ENCODE measurements around the gene RTN3. TPM values are rescaled to one million over a fixed set of nuclear protein-coding genes. Genes with fewer than 3 reads are reported as not detected.

The RTN3 gene
- total RNA-seq, 1 experiment from 2014 or later, result 275 TPM

- intact Hi-C loops (cut with micrococcal nuclease; ENCODE audit: unreplicated experiment), result no loop called here
- DNase-seq (ENCODE audit: low spot score), result no peak
- no peak overlapping the region for H3K27ac ChIP-seq (ENCODE audit: low read depth, low read length, poor library complexity, severe bottlenecking)
- peaks cover 8% of the 10 kb centered on the region for H3K4me1 ChIP-seq (ENCODE audit: insufficient read depth, low read length, poor library complexity, severe bottlenecking)
- H3K27me3 ChIP-seq (replicated peaks; ENCODE audit: insufficient read depth, low read depth, low read length, poor library complexity), result no peaks in the 10 kb centered on the region
- H3K4me3 ChIP-seq (ENCODE audit: low read depth, low read length, poor library complexity, severe bottlenecking), result no peak overlapping the region
- TF ChIP-seq CTCF (conservative IDR thresholded peaks at IDR 0.05; ENCODE audit: low read depth, low read length), result no peak
- no peak for TF ChIP-seq EZH2 (IDR thresholded peaks at IDR 0.05; ENCODE audit: borderline replicate concordance, low read depth, low read length, poor library complexity, severe bottlenecking)
- BruUV-seq (replicated peaks), result no TSS peak
- H3K36me3 ChIP-seq (ENCODE audit: insufficient read depth, low read length, poor library complexity, severe bottlenecking), result peaks cover 14% of the 10 kb centered on the region
- ChIA-PET CTCF (no interaction called here), POLR2A (ENCODE audit: low non-redundant PET) (no interaction called here)
- H3K9me3 ChIP-seq (ENCODE audit: low read depth, low read length, poor library complexity, severe bottlenecking), result no peaks in the 10 kb centered on the region
Measured at GRCh38 chr11:63719987-63720386, 38.7 kb downstream of the RTN3 start.

GRCh38 chr11:63720611-63721010 lies 39.3 kb downstream of the RTN3 start:
- no TSS peak for BruUV-seq (replicated peaks)
- peaks cover 14% of the 10 kb centered on the region for H3K36me3 ChIP-seq (ENCODE audit: insufficient read depth, low read length, poor library complexity, severe bottlenecking)
- H3K27me3 ChIP-seq (replicated peaks; ENCODE audit: insufficient read depth, low read depth, low read length, poor library complexity), result no peaks in the 10 kb centered on the region
- TF ChIP-seq CTCF (conservative IDR thresholded peaks at IDR 0.05; ENCODE audit: low read depth, low read length), result no peak
- TF ChIP-seq EZH2 (IDR thresholded peaks at IDR 0.05; ENCODE audit: borderline replicate concordance, low read depth, low read length, poor library complexity, severe bottlenecking), result no peak
- peaks cover 8% of the 10 kb centered on the region for H3K4me1 ChIP-seq (ENCODE audit: insufficient read depth, low read length, poor library complexity, severe bottlenecking)
- H3K27ac ChIP-seq (ENCODE audit: low read depth, low read length, poor library complexity, severe bottlenecking), result no peak overlapping the region
- H3K9me3 ChIP-seq (ENCODE audit: low read depth, low read length, poor library complexity, severe bottlenecking), result no peaks in the 10 kb centered on the region
- ChIA-PET CTCF (no interaction called here), POLR2A (ENCODE audit: low non-redundant PET) (no interaction called here)
- intact Hi-C loops (cut with micrococcal nuclease; ENCODE audit: unreplicated experiment), result no loop called here
- H3K4me3 ChIP-seq (ENCODE audit: low read depth, low read length, poor library complexity, severe bottlenecking), result no peak overlapping the region
- no peak for DNase-seq (ENCODE audit: low spot score)

- intact Hi-C loops (cut with micrococcal nuclease; ENCODE audit: unreplicated experiment), result no loop called here
- TF ChIP-seq EZH2 (IDR thresholded peaks at IDR 0.05; ENCODE audit: borderline replicate concordance, low read depth, low read length, poor library complexity, severe bottlenecking) (no peak), CTCF (conservative IDR thresholded peaks at IDR 0.05; ENCODE audit: low read depth, low read length) (no peak)
- H3K36me3 ChIP-seq (ENCODE audit: insufficient read depth, low read length, poor library complexity, severe bottlenecking), result no peaks in the 10 kb centered on the region
Measured at GRCh38 chr11:63729326-63729725, 48.0 kb downstream of the RTN3 start.

More at GRCh38 chr11:63729326-63729725, 48.0 kb downstream of the RTN3 start:
- Histone ChIP-seq H3K27ac (ENCODE audit: low read depth, low read length, poor library complexity, severe bottlenecking) (no peak overlapping the region), H3K4me1 (ENCODE audit: insufficient read depth, low read length, poor library complexity, severe bottlenecking) (peaks cover 4% of the 10 kb centered on the region), H3K27me3 (replicated peaks; ENCODE audit: insufficient read depth, low read depth, low read length, poor library complexity) (no peaks in the 10 kb centered on the region), H3K9me3 (ENCODE audit: low read depth, low read length, poor library complexity, severe bottlenecking) (no peaks in the 10 kb centered on the region), H3K4me3 (ENCODE audit: low read depth, low read length, poor library complexity, severe bottlenecking) (no peak overlapping the region)
- POLR2A ChIA-PET (ENCODE audit: low non-redundant PET), result interaction anchor here (0.6 kb wide), 1 partner anchor 30 kb away, joined by 4 read pairs; no protein-coding TSS in a partner anchor
- BruUV-seq (replicated peaks), result no TSS peak
- DNase-seq (ENCODE audit: low spot score), result no peak
- CTCF ChIA-PET, result interaction anchor here (0.7 kb wide), 1 partner anchor 38 kb away, joined by 3 read pairs; no protein-coding TSS in a partner anchor
